ENCODE results near the gene STK32C. TPM values are rescaled to one million over a fixed set of nuclear protein-coding genes. Genes with fewer than 3 reads are reported as not detected.

The STK32C gene
- total and polyA plus RNA-seq, 2 of the 4 experiments (the other 2 are of a cell fraction), result 5.0 to 8.3 TPM

- TF ChIP-seq ELK1 (IDR thresholded peaks at IDR 0.05; ENCODE audit: borderline replicate concordance, low read depth, low read length) (no peak), MAFK (IDR thresholded peaks at IDR 0.05; ENCODE audit: low read depth, low read length) (no peak), NFE2L2 (IDR thresholded peaks at IDR 0.05; ENCODE audit: low read depth, low read length) (no peak)
These were observed 7.2 kb downstream of the STK32C start (continued) for GRCh38 chr10:132300582-132300981.

GRCh38 chr10:132299371-132300336 lies 8.1 kb downstream of the STK32C start:
- ChIA-PET POLR2A (ENCODE audit: unreplicated experiment) (no interaction called here), CTCF (no interaction called here)
- BruUV-seq (replicated peaks), result no TSS peak
- TF ChIP-seq RAD21 (IDR thresholded peaks at IDR 0.05; ENCODE audit: low read length), result no peak
- TF ChIP-seq RCOR1 (IDR thresholded peaks at IDR 0.05; ENCODE audit: insufficient replicate concordance, low read length), result no peak
- no peak for TF ChIP-seq POLR2A (IDR thresholded peaks at IDR 0.05; ENCODE audit: low read depth, low read length)
- TF ChIP-seq CHD1 (IDR thresholded peaks at IDR 0.05; ENCODE audit: low read depth, low read length), result no peak
- TF ChIP-seq NFE2L2 (IDR thresholded peaks at IDR 0.05; ENCODE audit: low read depth, low read length), result no peak
- no peak for TF ChIP-seq ELK1 (IDR thresholded peaks at IDR 0.05; ENCODE audit: borderline replicate concordance, low read depth, low read length)
- TF ChIP-seq BHLHE40 (IDR thresholded peaks at IDR 0.05; ENCODE audit: low read depth, low read length), result no peak
- no peak for TF ChIP-seq MAFK (IDR thresholded peaks at IDR 0.05; ENCODE audit: low read depth, low read length)
- no peak for TF ChIP-seq USF2 (IDR thresholded peaks at IDR 0.05; ENCODE audit: low read depth, low read length)
- no peak for TF ChIP-seq SMC3 (IDR thresholded peaks at IDR 0.05; ENCODE audit: low read depth, low read length)
- TF ChIP-seq RFX5 (IDR thresholded peaks at IDR 0.05; ENCODE audit: low read depth, low read length), result no peak
- no peak for TF ChIP-seq CEBPB (IDR thresholded peaks at IDR 0.05; ENCODE audit: low read depth, low read length)
- Histone ChIP-seq H2AFZ (replicated peaks; ENCODE audit: low read length, poor library complexity) (no peak overlapping the region), H3K18ac (ENCODE audit: low read depth, low read length) (no peak overlapping the region), H3K4ac (ENCODE audit: low read depth, low read length) (no peak overlapping the region), H2BK120ac (ENCODE audit: low read depth, low read length) (no peak overlapping the region), H3K27ac (ENCODE audit: insufficient read depth, low read length) (no peak overlapping the region), H2BK15ac (ENCODE audit: low read depth, low read length) (no peak overlapping the region), H3K9ac (ENCODE audit: low read depth, low read length) (no peak overlapping the region), H4K8ac (ENCODE audit: low read depth in 2 of 2, low read length in 2 of 2) (no peak overlapping the region), H3K4me2 (ENCODE audit: low read depth, low read length) (no peak overlapping the region), H3K14ac (replicated peaks; ENCODE audit: low read depth, low read length) (no peak overlapping the region), H2AK9ac (replicated peaks; ENCODE audit: low read depth, low read length, poor library complexity) (no peak overlapping the region), H4K91ac (ENCODE audit: insufficient read depth, low read depth, low read length) (no peak overlapping the region), H3K4me1 (ENCODE audit: control insufficient read depth, insufficient read depth, low read length) (no peaks in the 10 kb centered on the region), H4K5ac (ENCODE audit: low read depth, low read length) (no peak overlapping the region), H2AK5ac (ENCODE audit: low read depth, low read length) (no peak overlapping the region), H3K4me3 (ENCODE audit: insufficient read depth, low read depth, low read length) (no peak overlapping the region), H3K27me3 (ENCODE audit: control insufficient read depth, insufficient read depth, low read length) (peaks cover 17% of the 10 kb centered on the region; the same call in 1 of the 2 replicates), H3K9me1 (ENCODE audit: insufficient read depth, low read length) (no peaks in the 10 kb centered on the region), H2BK20ac (ENCODE audit: low read depth, low read length) (no peak overlapping the region), H2BK5ac (ENCODE audit: low read depth, low read length, poor library complexity, severe bottlenecking) (no peak overlapping the region), H3K36me3 (ENCODE audit: control insufficient read depth, insufficient read depth, low read length) (no peaks in the 10 kb centered on the region), H3K23ac (ENCODE audit: low read depth, low read length) (no peak overlapping the region), H3K79me1 (ENCODE audit: low read depth in 1 of 2, low read length in 2 of 2) (no peaks in the 10 kb centered on the region), H4K20me1 (ENCODE audit: insufficient read depth, low read length) (no peaks in the 10 kb centered on the region), H3K56ac (ENCODE audit: extremely low read depth, insufficient read depth, low read length) (no peak overlapping the region), H3K9me3 (ENCODE audit: control insufficient read depth, insufficient read depth, low read length) (no peaks in the 10 kb centered on the region)
- intact Hi-C loops (cut with micrococcal nuclease) (no loop called here), in situ Hi-C loops (cut with MboI; ENCODE audit: low sequenced_read_pairs) (no loop called here), dilution Hi-C loops (cut with HindIII; ENCODE audit: low sequenced_read_pairs, unreplicated experiment) (no loop called here)
- ATAC-seq (ENCODE audit: low read depth), result no peak
- WGBS, 2 experiments (ENCODE audit: extremely low coverage in 2 of 2, insufficient read length in 1 of 2), result 80% methylated on average over 20 of the region's 34 CpGs; no CpG with 5 or more reads in 1 of the 2 experiments
- DNase-seq, result no peak
